ENCODE measurements around the gene SPATA6.

DNA sequence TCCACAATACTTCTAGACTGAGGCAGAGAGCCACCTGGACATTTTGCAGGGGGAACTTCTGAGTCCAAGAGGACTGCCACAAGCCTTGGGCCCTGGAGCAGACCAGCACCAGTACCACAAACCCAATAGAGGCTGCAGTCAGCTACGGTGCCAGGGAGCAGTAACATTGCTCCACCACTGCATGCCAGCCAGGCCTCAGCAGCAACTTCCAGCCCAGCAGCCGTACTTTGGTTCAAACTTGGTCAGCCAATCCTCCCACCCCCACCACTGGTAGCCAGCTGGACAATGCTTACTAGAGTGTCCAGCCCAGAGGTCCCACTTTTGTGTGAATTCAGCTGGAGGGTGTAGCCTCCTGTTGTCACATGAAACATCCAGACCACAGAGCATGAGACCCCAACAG, 142.1 kb downstream of the SPATA6 start:
- TF ChIP-seq EZH2 (IDR thresholded peaks at IDR 0.05; ENCODE audit: low read length, missing control alignments): no peak
- TF ChIP-seq, protein P1, sequence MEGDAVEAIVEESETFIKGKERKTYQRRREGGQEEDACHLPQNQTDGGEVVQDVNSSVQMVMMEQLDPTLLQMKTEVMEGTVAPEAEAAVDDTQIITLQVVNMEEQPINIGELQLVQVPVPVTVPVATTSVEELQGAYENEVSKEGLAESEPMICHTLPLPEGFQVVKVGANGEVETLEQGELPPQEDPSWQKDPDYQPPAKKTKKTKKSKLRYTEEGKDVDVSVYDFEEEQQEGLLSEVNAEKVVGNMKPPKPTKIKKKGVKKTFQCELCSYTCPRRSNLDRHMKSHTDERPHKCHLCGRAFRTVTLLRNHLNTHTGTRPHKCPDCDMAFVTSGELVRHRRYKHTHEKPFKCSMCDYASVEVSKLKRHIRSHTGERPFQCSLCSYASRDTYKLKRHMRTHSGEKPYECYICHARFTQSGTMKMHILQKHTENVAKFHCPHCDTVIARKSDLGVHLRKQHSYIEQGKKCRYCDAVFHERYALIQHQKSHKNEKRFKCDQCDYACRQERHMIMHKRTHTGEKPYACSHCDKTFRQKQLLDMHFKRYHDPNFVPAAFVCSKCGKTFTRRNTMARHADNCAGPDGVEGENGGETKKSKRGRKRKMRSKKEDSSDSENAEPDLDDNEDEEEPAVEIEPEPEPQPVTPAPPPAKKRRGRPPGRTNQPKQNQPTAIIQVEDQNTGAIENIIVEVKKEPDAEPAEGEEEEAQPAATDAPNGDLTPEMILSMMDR (conservative IDR thresholded peaks at IDR 0.05 in 1 of 2, IDR thresholded peaks at IDR 0.05 in 1 of 2; ENCODE audit: low read depth in 1 of 2, low read length in 2 of 2): no peak

Measured in fibroblast of lung (primary cell).